ENCODE data around the gene DIAPH2.

DNA sequence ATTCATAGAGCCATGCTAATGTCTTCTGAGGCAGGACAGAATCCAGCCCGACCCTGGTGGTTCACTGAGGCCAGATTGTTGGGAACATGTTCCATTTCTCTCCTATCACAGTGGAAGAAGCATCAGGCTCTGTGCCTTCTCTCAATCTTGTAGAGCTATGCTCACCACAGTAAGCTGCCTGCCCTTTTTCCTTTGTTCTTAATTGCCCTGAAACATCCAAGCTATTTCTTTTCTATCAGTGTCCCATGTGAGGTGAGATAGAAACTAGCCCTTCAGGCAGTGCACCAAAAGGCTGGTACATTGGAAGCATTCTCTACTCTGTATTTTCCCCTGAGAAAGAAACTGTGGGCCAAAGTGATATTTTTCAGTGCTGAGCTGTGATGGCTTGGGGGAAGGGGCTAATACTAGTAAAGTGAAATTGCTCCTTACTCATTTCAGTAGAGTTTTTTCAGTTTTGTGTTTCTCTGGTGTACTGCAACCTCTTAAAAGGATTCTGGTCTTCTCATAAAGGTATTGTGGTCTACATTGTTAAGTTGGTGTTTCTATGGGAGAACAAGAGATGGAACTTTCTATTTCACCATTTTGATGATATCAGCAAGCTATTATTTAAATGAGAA lies 810.2 kb downstream of the DIAPH2 start:
- TF ChIP-seq, protein P1, sequence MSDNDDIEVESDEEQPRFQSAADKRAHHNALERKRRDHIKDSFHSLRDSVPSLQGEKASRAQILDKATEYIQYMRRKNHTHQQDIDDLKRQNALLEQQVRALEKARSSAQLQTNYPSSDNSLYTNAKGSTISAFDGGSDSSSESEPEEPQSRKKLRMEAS (CRISPR knock-in tag; IDR thresholded peaks at IDR 0.05), result no peak
- TF ChIP-seq, protein P2, sequence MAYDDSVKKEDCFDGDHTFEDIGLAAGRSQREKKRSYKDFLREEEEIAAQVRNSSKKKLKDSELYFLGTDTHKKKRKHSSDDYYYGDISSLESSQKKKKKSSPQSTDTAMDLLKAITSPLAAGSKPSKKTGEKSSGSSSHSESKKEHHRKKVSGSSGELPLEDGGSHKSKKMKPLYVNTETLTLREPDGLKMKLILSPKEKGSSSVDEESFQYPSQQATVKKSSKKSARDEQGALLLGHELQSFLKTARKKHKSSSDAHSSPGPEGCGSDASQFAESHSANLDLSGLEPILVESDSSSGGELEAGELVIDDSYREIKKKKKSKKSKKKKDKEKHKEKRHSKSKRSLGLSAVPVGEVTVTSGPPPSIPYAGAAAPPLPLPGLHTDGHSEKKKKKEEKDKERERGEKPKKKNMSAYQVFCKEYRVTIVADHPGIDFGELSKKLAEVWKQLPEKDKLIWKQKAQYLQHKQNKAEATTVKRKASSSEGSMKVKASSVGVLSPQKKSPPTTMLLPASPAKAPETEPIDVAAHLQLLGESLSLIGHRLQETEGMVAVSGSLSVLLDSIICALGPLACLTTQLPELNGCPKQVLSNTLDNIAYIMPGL (CRISPR knock-in tag; IDR thresholded peaks at IDR 0.05), result no peak
- TF ChIP-seq, protein P3, sequence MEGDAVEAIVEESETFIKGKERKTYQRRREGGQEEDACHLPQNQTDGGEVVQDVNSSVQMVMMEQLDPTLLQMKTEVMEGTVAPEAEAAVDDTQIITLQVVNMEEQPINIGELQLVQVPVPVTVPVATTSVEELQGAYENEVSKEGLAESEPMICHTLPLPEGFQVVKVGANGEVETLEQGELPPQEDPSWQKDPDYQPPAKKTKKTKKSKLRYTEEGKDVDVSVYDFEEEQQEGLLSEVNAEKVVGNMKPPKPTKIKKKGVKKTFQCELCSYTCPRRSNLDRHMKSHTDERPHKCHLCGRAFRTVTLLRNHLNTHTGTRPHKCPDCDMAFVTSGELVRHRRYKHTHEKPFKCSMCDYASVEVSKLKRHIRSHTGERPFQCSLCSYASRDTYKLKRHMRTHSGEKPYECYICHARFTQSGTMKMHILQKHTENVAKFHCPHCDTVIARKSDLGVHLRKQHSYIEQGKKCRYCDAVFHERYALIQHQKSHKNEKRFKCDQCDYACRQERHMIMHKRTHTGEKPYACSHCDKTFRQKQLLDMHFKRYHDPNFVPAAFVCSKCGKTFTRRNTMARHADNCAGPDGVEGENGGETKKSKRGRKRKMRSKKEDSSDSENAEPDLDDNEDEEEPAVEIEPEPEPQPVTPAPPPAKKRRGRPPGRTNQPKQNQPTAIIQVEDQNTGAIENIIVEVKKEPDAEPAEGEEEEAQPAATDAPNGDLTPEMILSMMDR (IDR thresholded peaks at IDR 0.05), result no peak
- TF ChIP-seq MXD4 (CRISPR knock-in tag; IDR thresholded peaks at IDR 0.05; ENCODE audit: borderline replicate concordance), result no peak
- TF ChIP-seq CREM (CRISPR knock-in tag; IDR thresholded peaks at IDR 0.05), result no peak
- TF ChIP-seq, protein P4, sequence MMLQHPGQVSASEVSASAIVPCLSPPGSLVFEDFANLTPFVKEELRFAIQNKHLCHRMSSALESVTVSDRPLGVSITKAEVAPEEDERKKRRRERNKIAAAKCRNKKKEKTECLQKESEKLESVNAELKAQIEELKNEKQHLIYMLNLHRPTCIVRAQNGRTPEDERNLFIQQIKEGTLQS (CRISPR knock-in tag; conservative IDR thresholded peaks at IDR 0.05), result no peak
- TF ChIP-seq, protein P5, sequence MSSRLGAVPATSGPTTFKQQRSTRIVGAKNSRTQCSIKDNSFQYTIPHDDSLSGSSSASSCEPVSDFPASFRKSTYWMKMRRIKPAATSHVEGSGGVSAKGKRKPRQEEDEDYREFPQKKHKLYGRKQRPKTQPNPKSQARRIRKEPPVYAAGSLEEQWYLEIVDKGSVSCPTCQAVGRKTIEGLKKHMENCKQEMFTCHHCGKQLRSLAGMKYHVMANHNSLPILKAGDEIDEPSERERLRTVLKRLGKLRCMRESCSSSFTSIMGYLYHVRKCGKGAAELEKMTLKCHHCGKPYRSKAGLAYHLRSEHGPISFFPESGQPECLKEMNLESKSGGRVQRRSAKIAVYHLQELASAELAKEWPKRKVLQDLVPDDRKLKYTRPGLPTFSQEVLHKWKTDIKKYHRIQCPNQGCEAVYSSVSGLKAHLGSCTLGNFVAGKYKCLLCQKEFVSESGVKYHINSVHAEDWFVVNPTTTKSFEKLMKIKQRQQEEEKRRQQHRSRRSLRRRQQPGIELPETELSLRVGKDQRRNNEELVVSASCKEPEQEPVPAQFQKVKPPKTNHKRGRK (CRISPR knock-in tag; IDR thresholded peaks at IDR 0.05; ENCODE audit: borderline replicate concordance), result no peak
- TF ChIP-seq, protein P6, sequence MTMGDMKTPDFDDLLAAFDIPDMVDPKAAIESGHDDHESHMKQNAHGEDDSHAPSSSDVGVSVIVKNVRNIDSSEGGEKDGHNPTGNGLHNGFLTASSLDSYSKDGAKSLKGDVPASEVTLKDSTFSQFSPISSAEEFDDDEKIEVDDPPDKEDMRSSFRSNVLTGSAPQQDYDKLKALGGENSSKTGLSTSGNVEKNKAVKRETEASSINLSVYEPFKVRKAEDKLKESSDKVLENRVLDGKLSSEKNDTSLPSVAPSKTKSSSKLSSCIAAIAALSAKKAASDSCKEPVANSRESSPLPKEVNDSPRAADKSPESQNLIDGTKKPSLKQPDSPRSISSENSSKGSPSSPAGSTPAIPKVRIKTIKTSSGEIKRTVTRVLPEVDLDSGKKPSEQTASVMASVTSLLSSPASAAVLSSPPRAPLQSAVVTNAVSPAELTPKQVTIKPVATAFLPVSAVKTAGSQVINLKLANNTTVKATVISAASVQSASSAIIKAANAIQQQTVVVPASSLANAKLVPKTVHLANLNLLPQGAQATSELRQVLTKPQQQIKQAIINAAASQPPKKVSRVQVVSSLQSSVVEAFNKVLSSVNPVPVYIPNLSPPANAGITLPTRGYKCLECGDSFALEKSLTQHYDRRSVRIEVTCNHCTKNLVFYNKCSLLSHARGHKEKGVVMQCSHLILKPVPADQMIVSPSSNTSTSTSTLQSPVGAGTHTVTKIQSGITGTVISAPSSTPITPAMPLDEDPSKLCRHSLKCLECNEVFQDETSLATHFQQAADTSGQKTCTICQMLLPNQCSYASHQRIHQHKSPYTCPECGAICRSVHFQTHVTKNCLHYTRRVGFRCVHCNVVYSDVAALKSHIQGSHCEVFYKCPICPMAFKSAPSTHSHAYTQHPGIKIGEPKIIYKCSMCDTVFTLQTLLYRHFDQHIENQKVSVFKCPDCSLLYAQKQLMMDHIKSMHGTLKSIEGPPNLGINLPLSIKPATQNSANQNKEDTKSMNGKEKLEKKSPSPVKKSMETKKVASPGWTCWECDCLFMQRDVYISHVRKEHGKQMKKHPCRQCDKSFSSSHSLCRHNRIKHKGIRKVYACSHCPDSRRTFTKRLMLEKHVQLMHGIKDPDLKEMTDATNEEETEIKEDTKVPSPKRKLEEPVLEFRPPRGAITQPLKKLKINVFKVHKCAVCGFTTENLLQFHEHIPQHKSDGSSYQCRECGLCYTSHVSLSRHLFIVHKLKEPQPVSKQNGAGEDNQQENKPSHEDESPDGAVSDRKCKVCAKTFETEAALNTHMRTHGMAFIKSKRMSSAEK (CRISPR knock-in tag; IDR thresholded peaks at IDR 0.05; ENCODE audit: borderline replicate concordance), result no peak
